Stimulated activated CD8-positive, alpha-beta memory T cell treated with anti-CD3 and anti-CD28 coated beads, Interleukin-15, amount 100 ng/mL, for 48 hours (primary cell): Measurements from ENCODE around the gene KIF17.

ENCODE experiments used
- DNase-seq, 2 donors: peaks; one replicate each; pipeline ENCODE4 v3.0.0-alpha.2; 2020; ENCODE audit warnings: low read depth in 2 of 2

Gene KIF17

GRCh38 chr1:20710469-20711284 is 7.1 kb downstream of the KIF17 start:
- no peak for DNase-seq

DNA sequence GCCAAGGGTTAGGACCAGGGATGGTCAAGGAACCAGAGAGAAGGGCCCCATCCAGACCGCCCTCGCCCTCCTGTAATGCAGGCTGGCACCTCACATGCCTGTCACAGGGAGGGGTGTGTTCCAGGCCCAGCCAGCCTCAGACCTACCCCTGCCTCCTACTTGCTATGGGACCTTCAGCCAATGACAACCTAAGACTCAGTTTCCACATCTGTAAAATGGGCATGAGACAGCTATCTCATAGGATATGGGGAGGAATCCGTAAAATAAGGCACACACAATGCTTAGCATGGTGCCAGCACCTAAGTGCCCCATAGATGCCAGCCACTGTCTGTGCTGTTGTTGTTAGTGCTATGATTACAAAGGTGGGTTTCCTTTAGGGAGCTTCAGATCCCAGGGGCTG is 7.9 kb downstream of the KIF17 start:
- no peak for DNase-seq

- no peak for DNase-seq
Measured at GRCh38 chr1:20708891-20709290, 8.9 kb downstream of the KIF17 start.

GRCh38 chr1:20708057-20708456 is 9.8 kb downstream of the KIF17 start:
- no peak for DNase-seq

GRCh38 chr1:20706841-20707240 is 11.0 kb downstream of the KIF17 start:
- no peak for DNase-seq

GRCh38 chr1:20705203-20705755 is 12.5 kb downstream of the KIF17 start:
- DNase-seq = no peak

DNA sequence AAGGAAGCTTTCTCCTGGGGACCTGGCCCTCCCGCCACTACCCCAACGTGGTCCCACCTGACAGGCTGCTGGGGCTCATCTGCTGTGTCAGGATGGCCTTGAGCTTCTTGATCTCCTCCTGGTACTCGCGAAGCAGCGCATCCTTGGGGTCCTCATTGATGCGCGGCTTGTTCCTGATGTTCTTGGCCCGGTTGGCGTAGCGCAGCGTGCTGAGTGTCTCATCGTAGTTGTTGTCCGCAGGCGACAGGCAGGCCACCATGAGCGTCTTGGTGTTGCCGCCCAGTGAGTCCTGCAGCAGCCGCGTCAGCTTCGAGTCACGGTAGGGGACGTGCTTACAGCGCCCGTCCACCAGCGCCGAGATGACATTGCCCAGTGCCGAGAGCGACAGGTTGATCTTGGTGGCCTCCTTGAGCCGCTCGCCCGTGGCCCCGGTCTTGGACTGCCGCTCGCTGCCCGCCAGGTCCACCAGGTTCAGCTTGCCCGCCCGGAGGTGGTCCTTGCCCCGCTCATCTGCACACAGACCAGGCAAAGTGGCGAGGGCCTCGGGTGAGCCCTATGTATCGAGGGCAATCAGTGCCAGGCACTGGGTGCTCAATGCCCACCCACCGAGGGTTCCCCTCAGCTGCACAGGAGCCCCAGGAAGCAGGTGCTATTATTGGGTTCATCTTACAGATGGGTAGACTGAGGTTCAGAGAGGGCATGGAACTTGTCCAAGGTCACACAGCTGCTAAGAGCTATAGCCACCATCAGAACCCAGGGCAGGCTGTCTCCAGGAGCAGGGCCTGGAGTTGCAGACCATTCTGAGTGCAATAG is 13.2 kb downstream of the KIF17 start:
- no peak for DNase-seq

GRCh38 chr1:20703124-20703756 is 14.6 kb downstream of the KIF17 start:
- DNase-seq = no peak

DNA sequence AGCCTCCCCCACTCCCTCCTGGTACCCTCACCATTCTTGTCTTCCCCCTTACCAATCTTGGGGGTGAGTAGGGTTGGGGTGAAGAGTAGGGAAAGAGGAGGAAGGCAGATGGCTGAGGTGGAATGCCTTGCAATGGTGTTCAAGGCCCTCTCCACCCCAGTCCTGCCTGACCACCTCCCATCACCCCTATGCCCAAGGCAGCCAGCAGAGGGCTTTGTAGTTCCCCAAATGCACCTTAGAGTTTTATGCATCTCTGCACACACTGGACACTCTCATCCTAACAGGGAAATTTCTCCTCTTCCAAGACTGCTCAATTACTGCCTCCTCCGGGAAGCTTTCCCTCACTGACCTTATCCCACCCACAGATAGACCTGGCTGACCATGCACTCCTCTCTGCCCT is 15.4 kb downstream of the KIF17 start:
- no peak for DNase-seq

DNA sequence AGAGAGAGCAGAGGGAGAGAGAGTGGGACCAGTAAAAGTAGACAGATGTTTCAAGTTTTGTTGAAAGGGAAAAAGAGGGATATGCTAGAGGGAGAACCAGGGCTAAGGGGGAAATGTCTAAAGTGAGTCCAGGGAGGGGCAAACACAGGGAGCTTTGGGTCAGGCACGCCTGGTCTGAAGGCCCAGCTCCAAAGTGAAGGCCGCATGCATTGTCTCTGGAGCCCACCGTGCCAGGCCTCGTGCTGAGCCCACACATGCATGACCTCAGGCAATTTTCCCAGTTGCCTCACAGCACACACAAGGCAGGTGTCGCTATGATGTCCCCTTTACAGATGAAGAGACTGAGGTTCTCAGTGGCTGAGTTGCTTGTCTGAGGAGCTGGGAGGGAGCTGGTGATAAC is 16.0 kb downstream of the KIF17 start:
- no peak for DNase-seq

DNA sequence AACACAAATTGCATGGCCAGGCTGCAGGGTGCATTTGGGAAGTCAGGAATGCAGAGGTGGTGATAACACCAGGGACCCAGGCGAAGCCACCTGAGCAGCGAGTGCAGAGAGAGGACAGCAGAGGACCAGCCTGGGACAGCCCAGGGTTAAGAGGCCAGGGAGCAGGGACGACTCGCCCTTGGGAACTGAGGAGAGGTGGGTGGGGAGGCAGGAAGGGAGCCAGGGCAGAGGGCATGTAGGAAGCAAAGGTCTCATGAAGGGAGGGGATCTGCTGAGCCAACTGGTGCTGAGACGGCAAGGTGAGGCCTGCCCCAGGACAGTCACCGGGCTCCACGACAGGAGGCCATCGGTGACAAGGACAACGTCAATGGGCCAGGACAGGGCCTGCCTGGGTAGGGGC is 16.4 kb downstream of the KIF17 start:
- DNase-seq = no peak

GRCh38 chr1:20700636-20701215 is 17.1 kb downstream of the KIF17 start:
- DNase-seq = no peak

DNA sequence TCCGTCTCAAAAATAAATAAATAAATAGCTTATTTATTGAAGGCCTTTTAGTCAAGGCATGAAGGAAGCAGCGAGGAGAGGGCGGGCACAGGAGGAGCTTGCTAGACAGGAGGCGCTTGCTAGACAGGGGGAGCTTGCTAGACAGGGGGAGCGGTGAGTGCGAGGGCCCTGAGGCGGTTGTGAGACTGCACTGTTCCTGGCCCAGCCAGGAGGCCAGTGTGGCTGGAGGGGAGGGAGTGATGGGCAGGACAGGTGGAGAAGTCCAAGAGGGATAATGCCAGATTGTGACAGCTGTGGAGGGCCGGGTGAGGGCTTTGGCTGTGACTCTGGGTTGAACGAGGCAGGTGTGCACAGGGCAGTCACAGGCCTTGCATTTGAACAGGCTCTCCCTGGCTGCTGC is 18.2 kb downstream of the KIF17 start:
- DNase-seq = no peak

GRCh38 chr1:20698195-20698910 is 19.5 kb downstream of the KIF17 start:
- no peak for DNase-seq

- DNase-seq = no peak
Measured at GRCh38 chr1:20697563-20697962, 20.2 kb downstream of the KIF17 start.

DNA sequence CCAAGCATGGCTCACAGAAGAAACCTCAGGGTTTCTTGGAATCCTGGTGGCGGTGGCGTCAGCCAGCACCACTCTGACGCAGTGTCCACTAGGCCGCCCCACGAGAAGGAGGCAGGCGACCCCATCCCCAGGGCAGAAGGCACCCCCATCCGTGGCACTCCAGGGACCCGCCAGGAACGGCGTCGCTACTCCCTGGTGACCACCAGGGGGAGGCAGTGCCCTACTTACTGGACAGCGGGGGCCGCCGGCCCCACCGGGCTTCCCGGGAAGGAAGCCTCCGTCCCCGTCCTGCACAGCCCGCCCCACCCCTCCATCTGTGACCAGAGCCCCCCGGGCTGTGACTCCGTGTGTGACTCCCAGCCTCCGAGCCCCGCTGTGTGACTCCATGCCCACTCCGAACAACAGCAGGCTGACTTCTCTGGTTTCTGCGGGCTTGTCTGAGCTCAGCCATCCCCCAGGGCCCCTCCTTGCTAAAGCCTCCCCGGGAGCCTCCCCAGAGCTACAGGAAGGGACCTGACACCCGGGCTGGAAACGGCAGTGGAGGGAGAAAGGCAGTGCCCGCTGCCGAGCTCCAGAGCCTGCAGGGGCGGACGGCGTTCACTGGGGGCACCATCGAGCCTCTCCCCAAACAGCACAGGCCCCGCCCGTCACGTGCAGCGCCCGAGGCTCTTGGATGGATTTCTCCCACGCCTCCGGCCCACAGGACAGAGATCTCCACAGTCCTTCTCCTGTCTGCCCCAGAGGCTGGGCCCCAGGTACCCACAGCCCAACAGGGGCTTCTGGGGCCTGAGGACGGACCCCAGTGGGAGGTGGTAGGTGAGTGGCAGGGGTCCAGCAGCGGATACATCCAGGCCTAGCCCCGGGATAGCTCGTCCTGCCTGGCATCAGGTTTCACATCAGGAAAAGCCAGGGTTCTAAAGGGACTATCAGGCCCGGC is 21.1 kb downstream of the KIF17 start:
- peak; percentile 49 to 61 for DNase-seq

- DNase-seq = no peak
Measured at GRCh38 chr1:20695515-20695914, 22.3 kb downstream of the KIF17 start.

- no peak for DNase-seq
Measured at GRCh38 chr1:20693623-20694022, 24.2 kb downstream of the KIF17 start.

DNA sequence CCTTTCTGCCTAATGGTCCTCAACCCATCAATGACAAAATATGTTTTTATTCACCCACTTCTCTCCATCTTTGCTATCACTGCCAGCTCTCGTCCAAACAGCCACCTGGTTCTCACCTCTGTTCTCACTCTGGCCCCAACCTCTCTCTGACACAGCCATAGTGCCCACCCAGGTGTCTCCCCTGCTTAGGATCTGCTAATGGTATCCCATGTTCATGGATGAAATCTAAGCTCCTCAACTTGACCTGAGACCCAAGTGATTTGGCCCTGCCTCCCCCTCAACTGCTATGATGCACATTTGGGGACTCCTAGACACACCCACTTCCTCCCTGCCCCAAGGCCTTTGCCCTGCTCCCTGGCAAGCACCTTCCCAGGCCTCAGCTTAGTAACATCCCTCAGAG is 25.9 kb downstream of the KIF17 start:
- no peak for DNase-seq

DNA sequence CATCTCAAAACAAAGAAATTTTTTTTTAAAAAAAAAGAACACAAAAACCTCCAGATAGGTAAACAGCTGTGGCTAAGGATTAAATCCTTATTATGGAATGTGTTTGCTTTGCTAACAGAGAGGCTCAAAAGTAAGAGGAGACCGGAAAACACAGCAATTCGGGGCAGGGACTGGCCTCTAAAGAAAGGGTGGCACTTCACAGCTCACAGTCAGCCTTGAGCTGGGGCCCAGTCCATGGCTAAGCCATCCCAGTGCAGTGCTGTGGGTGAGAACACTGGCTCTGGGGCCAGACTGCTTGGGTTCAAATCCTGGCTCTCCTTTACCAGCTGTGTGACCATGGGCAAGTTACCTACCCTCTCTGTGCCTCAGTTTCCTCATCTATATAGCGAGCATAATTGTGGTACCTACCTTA is 28.2 kb downstream of the KIF17 start:
- no peak for DNase-seq
